Kidney (tissue), 14 donors: ENCODE data around the gene RAP1GAP2. TPM values are rescaled to one million over a fixed set of nuclear protein-coding genes. Genes with fewer than 3 reads are reported as not detected.

Source experiments
- DNase-seq, 5 donors: peaks; one replicate each; pipeline ENCODE4 v3.0.0-alpha.2; 2013 to 2020
- FAIRE-seq: peaks from 2 replicates; lab custom pipeline; 2012; peaks lifted over from hg19 to GRCh38; lab: Jason Lieb, UNC
- H3K27ac ChIP-seq, 2 donors: one replicate each; pipeline ENCODE4 v1.7.0; 2013; ENCODE audit warnings: low read depth in 2 of 2, low read length in 2 of 2, inconsistent platforms in 1 of 2
- H3K27me3 ChIP-seq: one replicate; pipeline ENCODE4 v1.7.1; 2013; ENCODE audit warnings: low read length, inconsistent platforms; ENCODE audit not compliant: control insufficient read depth, insufficient read depth
- H3K36me3 ChIP-seq, 3 donors: one replicate each; pipeline versions ENCODE4 v1.7.0 to v1.7.1; 2013; ENCODE audit warnings: low read length in 3 of 3, control low read depth in 1 of 3, inconsistent platforms in 1 of 3; ENCODE audit not compliant: insufficient read depth in 3 of 3, control insufficient read depth in 2 of 3
- H3K4me1 ChIP-seq, 3 donors: one replicate each; pipeline versions ENCODE4 v1.7.0 to v1.7.1; 2013; ENCODE audit warnings: low read length in 3 of 3, inconsistent platforms in 1 of 3, low read depth in 1 of 3; ENCODE audit not compliant: control insufficient read depth in 2 of 3, insufficient read depth in 2 of 3
- H3K4me3 ChIP-seq, 3 donors: one replicate each; pipeline versions ENCODE4 v1.7.0 to v1.8.1; 2013; ENCODE audit warnings: low read length in 3 of 3, control low read depth in 1 of 3, inconsistent platforms in 1 of 3
- H3K9ac ChIP-seq, 3 donors: one replicate each; pipeline versions ENCODE4 v1.7.0 to v1.7.1; 2013; ENCODE audit warnings: low read length in 3 of 3, control low read depth in 1 of 3, inconsistent platforms in 1 of 3
- H3K9me3 ChIP-seq, 3 donors: one replicate each; pipeline versions ENCODE4 v1.7.0 to v1.7.1; 2013; ENCODE audit warnings: low read length in 3 of 3, control low read depth in 1 of 3, inconsistent platforms in 1 of 3; ENCODE audit not compliant: control insufficient read depth in 2 of 3, insufficient read depth in 1 of 3
- CTCF ChIP-seq: IDR thresholded peaks from 3 replicates; pipeline ENCODE4 v1.5.1; 2012; ENCODE audit warnings: mild to moderate bottlenecking, moderate library complexity, borderline replicate concordance; ENCODE audit not compliant: insufficient read depth; ENCODE audit errors: extremely low read depth
- intact Hi-C: fragments of 100-400 bp; cut with DNase I; formaldehyde crosslinking; loops from one replicate; pipeline ENCODE4 v1.11.1; 2022
- polyA plus RNA-seq: library from polyadenylated mRNA; stranded (reverse); fragments of 350-450 nt; fragmentation: Illumina TruSeq; extraction: RNeasy Lipid Tissue Mini Kit (QIAGEN cat#74804); gene quantifications from one replicate; pipeline ENCODE4 v1.2.3, GENCODE V29; 2014; ENCODE audit warnings: low read depth, low replicate concordance; ENCODE audit not compliant: insufficient read depth
- total RNA-seq: library from RNA; stranded (reverse); fragmentation: NEBNext Ultra II Directional; extraction: Animal tissue kit (Norgen Biotek cat#: 25700); gene quantifications from one replicate; pipeline ENCODE4 v1.2.1, GENCODE V29; 2021
- donor health status: control.
- donor health status: control.
- donor health status: control.
- donor health status: control.
- donor health status: control.
- donor health status: DM: yes; HTN: yes; CAD: no.
- donor health status: Normal renal cell carcinoma (clear cell type).

Gene RAP1GAP2
- total and polyA plus RNA-seq, 2 donors from 2014 or later = 6.8 to 46.2 TPM

GRCh38 chr17:2978116-2978515 lies 181.9 kb downstream of the RAP1GAP2 start:
- intact Hi-C loops = no loop called here
- Histone ChIP-seq H3K27ac (no peak overlapping the region), H3K36me3 (no peaks in the 10 kb centered on the region), H3K4me1 (no peaks in the 10 kb centered on the region), H3K4me3 (no peak overlapping the region), H3K27me3 (no peaks in the 10 kb centered on the region), H3K9ac (no peak overlapping the region), H3K9me3 (no peaks in the 10 kb centered on the region)
- no peak for TF ChIP-seq CTCF
- DNase-seq (no peak), FAIRE-seq (no peak)

GRCh38 chr17:2978991-2979390 lies 182.8 kb downstream of the RAP1GAP2 start:
- Histone ChIP-seq H3K27ac (no peak overlapping the region), H3K4me3 (no peak overlapping the region), H3K9ac (no peak overlapping the region), H3K36me3 (no peaks in the 10 kb centered on the region), H3K9me3 (no peaks in the 10 kb centered on the region), H3K27me3 (no peaks in the 10 kb centered on the region), H3K4me1 (no peaks in the 10 kb centered on the region)
- no peak for TF ChIP-seq CTCF
- intact Hi-C loops = no loop called here
- FAIRE-seq = no peak
- DNase-seq = no peak

GRCh38 chr17:2980211-2980903 lies 184.1 kb downstream of the RAP1GAP2 start:
- TF ChIP-seq CTCF = no peak
- intact Hi-C loops = no loop called here
- no peak for FAIRE-seq

GRCh38 chr17:2980904-2981246 lies 184.6 kb downstream of the RAP1GAP2 start:
- H3K4me1 ChIP-seq = no peaks in the 10 kb centered on the region
- H3K9ac ChIP-seq = no peak overlapping the region
- H3K27ac ChIP-seq = no peak overlapping the region
- intact Hi-C loops = no loop called here
- H3K9me3 ChIP-seq = no peaks in the 10 kb centered on the region
- no peak overlapping the region for H3K4me3 ChIP-seq
- H3K36me3 ChIP-seq = no peaks in the 10 kb centered on the region
- FAIRE-seq = no peak
- DNase-seq = no peak
- no peak for TF ChIP-seq CTCF
- H3K27me3 ChIP-seq = no peaks in the 10 kb centered on the region

More at GRCh38 chr17:2980211-2980903, 184.1 kb downstream of the RAP1GAP2 start:
- no peaks in the 10 kb centered on the region for H3K4me1 ChIP-seq
- H3K27ac ChIP-seq = no peak overlapping the region
- no peak for DNase-seq
- H3K9me3 ChIP-seq = no peaks in the 10 kb centered on the region
- no peak overlapping the region for H3K4me3 ChIP-seq
- H3K36me3 ChIP-seq = no peaks in the 10 kb centered on the region
- no peak overlapping the region for H3K9ac ChIP-seq
- H3K27me3 ChIP-seq = no peaks in the 10 kb centered on the region
